IMR-90 (cell line): ENCODE measurements around the gene MAGI1. TPM values are rescaled to one million over a fixed set of nuclear protein-coding genes. Genes with fewer than 3 reads are reported as not detected.

Source experiments
- ATAC-seq: fragments of 200-7000 bp; cut with Tn5 transposase; 2 replicates; pipeline ENCODE4 v1.9.1; 2020; ENCODE audit warnings: low read depth, mild to moderate bottlenecking, moderate library complexity
- BruUV-seq: library from RNA; stranded (reverse); fragments of 400-500 nt; replicated peaks from 2 replicates; lab custom pipeline; 2021; lab: Mats Ljungman, UMichigan
- CTCF ChIA-PET: fragments of 300-600 bp; formaldehyde crosslinking; extraction: SDS; loops from one replicate; lab custom pipeline; 2021; ENCODE audit warnings: antibody characterized with exemption; lab: Yijun Ruan, JAX
- POLR2A ChIA-PET: fragments of 300-600 bp; sonication (Branson Sonifier 250); formaldehyde crosslinking; loops from one replicate; lab custom pipeline; 2022; ENCODE audit warnings: antibody characterized with exemption; ENCODE audit not compliant: unreplicated experiment; lab: Charles Lee
- DNase-seq: peaks from one replicate; pipeline ENCODE4 v3.0.0; 2013
- H2AFZ ChIP-seq: replicated peaks from 2 replicates; pipeline ENCODE3; 2013; ENCODE audit warnings: low read length, mild to moderate bottlenecking; ENCODE audit not compliant: poor library complexity
- H2AK5ac ChIP-seq: 2 replicates; pipeline ENCODE4 v1.6.1; 2013; ENCODE audit warnings: low read depth, low read length, inconsistent platforms
- H2AK9ac ChIP-seq: replicated peaks from 2 replicates; pipeline ENCODE3; 2013; ENCODE audit warnings: mild to moderate bottlenecking, low read depth, low read length, moderate library complexity; ENCODE audit not compliant: poor library complexity
- H2BK120ac ChIP-seq: 2 replicates; pipeline ENCODE4 v1.6.1; 2013; ENCODE audit warnings: low read depth, low read length, inconsistent platforms
- H2BK15ac ChIP-seq: 3 replicates; pipeline ENCODE4 v1.6.1; 2013; ENCODE audit warnings: low read depth, low read length, inconsistent platforms
- H2BK20ac ChIP-seq: 2 replicates; pipeline ENCODE4 v1.6.1; 2013; ENCODE audit warnings: low read depth, mild to moderate bottlenecking, inconsistent platforms, low read length, moderate library complexity
- H2BK5ac ChIP-seq: 2 replicates; pipeline ENCODE4 v1.6.1; 2013; ENCODE audit warnings: mild to moderate bottlenecking, low read depth, low read length, inconsistent platforms; ENCODE audit not compliant: poor library complexity, severe bottlenecking
- H3K14ac ChIP-seq: replicated peaks from 2 replicates; pipeline ENCODE4 v1.6.1; 2013; ENCODE audit warnings: low read depth, low read length, inconsistent platforms
- H3K18ac ChIP-seq: 2 replicates; pipeline ENCODE4 v1.6.1; 2013; ENCODE audit warnings: low read depth, low read length, control low read depth
- H3K23ac ChIP-seq: 2 replicates; pipeline ENCODE4 v1.6.1; 2013; ENCODE audit warnings: low read depth, low read length, inconsistent platforms
- H3K27ac ChIP-seq: 2 replicates; pipeline ENCODE4 v1.5.1; 2013; ENCODE audit warnings: mild to moderate bottlenecking, control low read depth, low read length; ENCODE audit not compliant: insufficient read depth
- H3K27me3 ChIP-seq: 2 replicates; pipeline ENCODE4 v1.6.1; 2013; ENCODE audit warnings: low read length; ENCODE audit not compliant: control insufficient read depth, insufficient read depth
- H3K36me3 ChIP-seq: 2 replicates; pipeline ENCODE4 v1.6.1; 2013; ENCODE audit warnings: low read length, mixed read lengths; ENCODE audit not compliant: control insufficient read depth, insufficient read depth
- H3K4ac ChIP-seq: 2 replicates; pipeline ENCODE4 v1.6.1; 2013; ENCODE audit warnings: low read depth, low read length, inconsistent platforms
- H3K4me1 ChIP-seq: 2 replicates; pipeline ENCODE4 v1.6.1; 2013; ENCODE audit warnings: low read length, mixed read lengths; ENCODE audit not compliant: control insufficient read depth, insufficient read depth
- H3K4me2 ChIP-seq: 2 replicates; pipeline ENCODE4 v1.6.1; 2013; ENCODE audit warnings: low read depth, mild to moderate bottlenecking, control low read depth, low read length, moderate library complexity
- H3K4me3 ChIP-seq: 2 replicates; pipeline ENCODE4 v1.5.1; 2013; ENCODE audit warnings: low read depth, mild to moderate bottlenecking, control low read depth, low read length, moderate library complexity; ENCODE audit not compliant: insufficient read depth
- H3K56ac ChIP-seq: 2 replicates; pipeline ENCODE4 v1.6.1; 2013; ENCODE audit warnings: low read length, inconsistent platforms; ENCODE audit not compliant: insufficient read depth; ENCODE audit errors: extremely low read depth
- H3K79me1 ChIP-seq, 2 experiments: 2 replicates each; pipeline ENCODE4 v1.6.1; 2013; ENCODE audit warnings: low read length in 2 of 2, inconsistent platforms in 1 of 2, low read depth in 1 of 2
- H3K9ac ChIP-seq: 2 replicates; pipeline ENCODE4 v1.6.1; 2013; ENCODE audit warnings: low read depth, low read length, control low read depth
- H3K9me1 ChIP-seq: 2 replicates; pipeline ENCODE4 v1.6.1; 2013; ENCODE audit warnings: low read length, inconsistent platforms; ENCODE audit not compliant: insufficient read depth
- H3K9me3 ChIP-seq: 2 replicates; pipeline ENCODE4 v1.6.1; 2013; ENCODE audit warnings: low read length; ENCODE audit not compliant: control insufficient read depth, insufficient read depth
- H4K20me1 ChIP-seq: 2 replicates; pipeline ENCODE4 v1.6.1; 2013; ENCODE audit warnings: low read length, inconsistent platforms; ENCODE audit not compliant: insufficient read depth
- H4K5ac ChIP-seq: 2 replicates; pipeline ENCODE4 v1.6.1; 2013; ENCODE audit warnings: mild to moderate bottlenecking, low read depth, low read length, control low read depth
- H4K8ac ChIP-seq, 2 experiments: 2 replicates each; pipeline ENCODE4 v1.6.1; 2013; ENCODE audit warnings: low read depth in 2 of 2, low read length in 2 of 2, control low read depth in 1 of 2, inconsistent platforms in 1 of 2
- H4K91ac ChIP-seq: 2 replicates; pipeline ENCODE4 v1.6.1; 2013; ENCODE audit warnings: low read depth, low read length, inconsistent platforms; ENCODE audit not compliant: insufficient read depth
- BHLHE40 ChIP-seq: fragments of 150-350 bp; IDR thresholded peaks from 2 replicates; pipeline ENCODE4 v1.6.1; 2016; ENCODE audit warnings: mild to moderate bottlenecking, low read depth, low read length
- CHD1 ChIP-seq: IDR thresholded peaks from 2 replicates; pipeline ENCODE4 v1.6.1; 2012; ENCODE audit warnings: low read depth, low read length, improper control_type of control experiment
- FOS ChIP-seq: fragments of 150-350 bp; IDR thresholded peaks from 2 replicates; pipeline ENCODE4 v1.6.1; 2016; ENCODE audit warnings: low read depth, low read length
- MAFK ChIP-seq: IDR thresholded peaks from 2 replicates; pipeline ENCODE4 v1.6.1; 2012; ENCODE audit warnings: low read depth, low read length, improper control_type of control experiment
- MAZ ChIP-seq: IDR thresholded peaks from 2 replicates; pipeline ENCODE4 v1.6.1; 2012; ENCODE audit warnings: low read depth, mild to moderate bottlenecking, low read length, improper control_type of control experiment, moderate library complexity, borderline replicate concordance
- MXI1 ChIP-seq: IDR thresholded peaks from 2 replicates; pipeline ENCODE4 v1.6.1; 2012; ENCODE audit warnings: low read depth, mild to moderate bottlenecking, low read length, moderate library complexity, borderline replicate concordance
- SMC3 ChIP-seq: fragments of 150-350 bp; IDR thresholded peaks from 2 replicates; pipeline ENCODE4 v1.6.1; 2016; ENCODE audit warnings: low read depth, mild to moderate bottlenecking, antibody characterized with exemption, low read length, moderate library complexity
- WGBS, 2 experiments: methylation state at CpG; one replicate each; pipeline versions ENCODE4 v1.1.5 to v1.1.7; 2013; ENCODE audit warnings: missing lambda C conversion rate in 2 of 2; ENCODE audit not compliant: insufficient read length in 1 of 2; ENCODE audit errors: extremely low coverage in 2 of 2; 5-methylcytosine and 5-hydroxymethylcytosine counted together
- dilution Hi-C: fragments of 300-500 bp; cut with HindIII; formaldehyde crosslinking; loops from one replicate; pipeline ENCODE4 v1.14.3; 2018; ENCODE audit warnings: low sequenced_read_pairs; ENCODE audit not compliant: unreplicated experiment
- in situ Hi-C: fragments of 300-500 bp; cut with MboI; formaldehyde crosslinking; loops from 3 replicates; pipeline ENCODE4 v1.14.3; 2019; ENCODE audit warnings: low sequenced_read_pairs, inconsistent platforms, mixed read lengths
- intact Hi-C: fragments of 100-400 bp; cut with micrococcal nuclease; formaldehyde crosslinking; loops from 2 replicates; pipeline ENCODE4 v1.10.0; 2022
- polyA plus RNA-seq, 3 experiments: library from polyadenylated mRNA; depleted of rRNA; stranded (reverse); fragments of >200 nt; gene quantifications; 2 replicates each; pipeline ENCODE4 v1.2.3, GENCODE V29; 2012; ENCODE audit warnings: low replicate concordance in 1 of 3
- total RNA-seq: library from RNA; depleted of rRNA; stranded (reverse); fragments of >200 nt; gene quantifications from 2 replicates; pipeline ENCODE4 v1.2.3, GENCODE V29; 2012
- TF ChIP-seq, protein P1 (sequence below): conservative IDR thresholded peaks from 2 replicates; pipeline ENCODE4 v1.5.1; 2012; ENCODE audit warnings: mild to moderate bottlenecking, low read depth, low read length, improper control_type of control experiment

MAGI1 gene
- total and polyA plus RNA-seq, 2 of the 4 experiments (the other 2 are of a cell fraction) = 14.5 to 24.2 TPM

- POLR2A ChIA-PET = no interaction called here
- Histone ChIP-seq H2AK5ac (no peak overlapping the region), H3K14ac (no peak overlapping the region), H3K18ac (no peak overlapping the region), H2AK9ac (no peak overlapping the region), H4K20me1 (no peaks in the 10 kb centered on the region), H3K27me3 (no peaks in the 10 kb centered on the region), H4K8ac (no peak overlapping the region), H2BK20ac (no peak overlapping the region), H3K9me1 (peaks cover 5% of the 10 kb centered on the region; the same call in 1 of the 2 replicates), H3K56ac (no peak overlapping the region), H3K27ac (no peak overlapping the region), H2BK5ac (no peak overlapping the region), H3K79me1 (peaks cover 13 to 33% of the 10 kb centered on the region in 2 experiments), H3K9ac (no peak overlapping the region), H3K4ac (no peak overlapping the region), H4K5ac (no peak overlapping the region), H3K4me2 (no peak overlapping the region), H2BK15ac (no peak overlapping the region), H2AFZ (no peak overlapping the region), H3K9me3 (no peaks in the 10 kb centered on the region), H3K23ac (no peak overlapping the region), H2BK120ac (no peak overlapping the region), H4K91ac (no peak overlapping the region), H3K36me3 (no peaks in the 10 kb centered on the region), H3K4me1 (no peaks in the 10 kb centered on the region), H3K4me3 (no peak overlapping the region)
- TF ChIP-seq MXI1 (no peak), SMC3 (no peak), BHLHE40 (no peak), MAZ (no peak), FOS (no peak), CHD1 (no peak), MAFK (no peak)
- TF ChIP-seq, protein P1, sequence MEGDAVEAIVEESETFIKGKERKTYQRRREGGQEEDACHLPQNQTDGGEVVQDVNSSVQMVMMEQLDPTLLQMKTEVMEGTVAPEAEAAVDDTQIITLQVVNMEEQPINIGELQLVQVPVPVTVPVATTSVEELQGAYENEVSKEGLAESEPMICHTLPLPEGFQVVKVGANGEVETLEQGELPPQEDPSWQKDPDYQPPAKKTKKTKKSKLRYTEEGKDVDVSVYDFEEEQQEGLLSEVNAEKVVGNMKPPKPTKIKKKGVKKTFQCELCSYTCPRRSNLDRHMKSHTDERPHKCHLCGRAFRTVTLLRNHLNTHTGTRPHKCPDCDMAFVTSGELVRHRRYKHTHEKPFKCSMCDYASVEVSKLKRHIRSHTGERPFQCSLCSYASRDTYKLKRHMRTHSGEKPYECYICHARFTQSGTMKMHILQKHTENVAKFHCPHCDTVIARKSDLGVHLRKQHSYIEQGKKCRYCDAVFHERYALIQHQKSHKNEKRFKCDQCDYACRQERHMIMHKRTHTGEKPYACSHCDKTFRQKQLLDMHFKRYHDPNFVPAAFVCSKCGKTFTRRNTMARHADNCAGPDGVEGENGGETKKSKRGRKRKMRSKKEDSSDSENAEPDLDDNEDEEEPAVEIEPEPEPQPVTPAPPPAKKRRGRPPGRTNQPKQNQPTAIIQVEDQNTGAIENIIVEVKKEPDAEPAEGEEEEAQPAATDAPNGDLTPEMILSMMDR = no peak
- DNase-seq (peak; percentile 48), ATAC-seq (no peak)
- WGBS, 2 experiments = no CpG with 5 or more reads among the region's 4 CpGs
- intact Hi-C loops = no loop called here
- dilution Hi-C loops = no loop called here
- BruUV-seq = no TSS peak
- CTCF ChIA-PET = interaction anchor here (0.7 kb wide), 1 partner anchor 574 kb away, joined by 7 read pairs; no protein-coding TSS in a partner anchor
- in situ Hi-C loops = no loop called here
Observed at GRCh38 chr3:65811086-65811761, 227.5 kb downstream of the MAGI1 start.
